SK-N-SH treated with all-trans-retinoic acid at 6 μM for 48 hours (cell line): ENCODE measurements around the gene PSME3IP1.

ENCODE experiments used
- ATAC-seq: fragments of 200-7000 bp; cut with Tn5 transposase; 3 replicates; pipeline ENCODE4 v1.9.1; 2020; ENCODE audit warnings: mild to moderate bottlenecking, moderate library complexity
- CSDC2 ChIP-seq: fragments of 250-450 bp; sonication (Bioruptor Pico); IDR thresholded peaks from 2 replicates; pipeline ENCODE4 v1.5.0; 2020; ENCODE audit warnings: mild to moderate bottlenecking, moderate library complexity
- ESRRG ChIP-seq: fragments of 250-450 bp; sonication (Bioruptor Pico); IDR thresholded peaks from 2 replicates; pipeline ENCODE4 v1.6.1; 2021; ENCODE audit warnings: mild to moderate bottlenecking
- GLIS3 ChIP-seq: fragments of 250-450 bp; sonication (Bioruptor Pico); IDR thresholded peaks from 2 replicates; pipeline ENCODE4 v1.5.0; 2020; ENCODE audit warnings: mild to moderate bottlenecking, moderate library complexity
- ISL1 ChIP-seq: fragments of 250-450 bp; sonication (Bioruptor Pico); IDR thresholded peaks from 2 replicates; pipeline ENCODE4 v2.1.2; 2022; ENCODE audit warnings: mild to moderate bottlenecking, moderate library complexity
- OSR1 ChIP-seq: fragments of 250-450 bp; sonication (Bioruptor Pico); IDR thresholded peaks from 2 replicates; pipeline ENCODE4 v1.8.0; 2022; ENCODE audit warnings: moderate library complexity, mild to moderate bottlenecking, inconsistent platforms
- PPARA ChIP-seq: fragments of 250-450 bp; sonication (Bioruptor Pico); IDR thresholded peaks from 2 replicates; pipeline ENCODE4 v1.5.0; 2020; ENCODE audit warnings: mild to moderate bottlenecking, borderline replicate concordance
- RARB ChIP-seq: fragments of 250-450 bp; sonication (Bioruptor Pico); IDR thresholded peaks from 2 replicates; pipeline ENCODE4 v1.8.0; 2021; ENCODE audit warnings: mild to moderate bottlenecking, moderate library complexity
- SNAI2 ChIP-seq: fragments of 250-450 bp; sonication (Bioruptor Pico); IDR thresholded peaks from 2 replicates; pipeline ENCODE4 v1.5.0; 2020; ENCODE audit warnings: mild to moderate bottlenecking, moderate library complexity
- TOX ChIP-seq: fragments of 250-450 bp; sonication (Bioruptor Pico); IDR thresholded peaks from 2 replicates; pipeline ENCODE4 v1.8.0; 2021; ENCODE audit warnings: mild to moderate bottlenecking, moderate library complexity, borderline replicate concordance
- ZC3H10 ChIP-seq: fragments of 250-450 bp; sonication (Bioruptor Pico); IDR thresholded peaks from 2 replicates; pipeline ENCODE4 v1.5.1; 2021; ENCODE audit warnings: mild to moderate bottlenecking, moderate library complexity
- ZFP3 ChIP-seq: fragments of 250-450 bp; sonication (Bioruptor Pico); IDR thresholded peaks from 2 replicates; pipeline ENCODE4 v1.5.0; 2020; ENCODE audit warnings: mild to moderate bottlenecking, moderate library complexity
- ZNF70 ChIP-seq: fragments of 450-650 bp; formaldehyde crosslinking; IDR thresholded peaks from 2 replicates; pipeline ENCODE4 v1.5.0; 2020; ENCODE audit warnings: mild to moderate bottlenecking, moderate library complexity
- ZNF8 ChIP-seq: fragments of 450-650 bp; formaldehyde crosslinking; IDR thresholded peaks from 2 replicates; pipeline ENCODE4 v1.5.0; 2020; ENCODE audit warnings: mild to moderate bottlenecking, moderate library complexity
- TF ChIP-seq, protein P1 (sequence below): fragments of 250-450 bp; sonication (Bioruptor Pico); IDR thresholded peaks from 2 replicates; pipeline ENCODE4 v1.8.0; 2021; ENCODE audit warnings: low read depth, mild to moderate bottlenecking, moderate library complexity, borderline replicate concordance
- TF ChIP-seq, protein P2 (sequence below): fragments of 250-450 bp; sonication (Bioruptor Pico); IDR thresholded peaks from 2 replicates; pipeline ENCODE4 v1.8.0; 2020; ENCODE audit warnings: mild to moderate bottlenecking, moderate library complexity, borderline replicate concordance
- TF ChIP-seq, protein P3 (sequence below): fragments of 250-450 bp; sonication (Bioruptor Pico); IDR thresholded peaks from 2 replicates; pipeline ENCODE4 v1.5.0; 2020; ENCODE audit warnings: mild to moderate bottlenecking, moderate library complexity
- TF ChIP-seq, protein P4 (sequence below): fragments of 250-450 bp; sonication (Bioruptor Pico); IDR thresholded peaks from 2 replicates; pipeline ENCODE4 v1.5.1; 2020; ENCODE audit warnings: low read depth, mild to moderate bottlenecking, moderate library complexity
- TF ChIP-seq, protein P5 (sequence below): fragments of 250-450 bp; sonication (Bioruptor Pico); IDR thresholded peaks from 2 replicates; pipeline ENCODE4 v1.5.1; 2021; ENCODE audit warnings: mild to moderate bottlenecking, moderate library complexity

The PSME3IP1 gene

DNA sequence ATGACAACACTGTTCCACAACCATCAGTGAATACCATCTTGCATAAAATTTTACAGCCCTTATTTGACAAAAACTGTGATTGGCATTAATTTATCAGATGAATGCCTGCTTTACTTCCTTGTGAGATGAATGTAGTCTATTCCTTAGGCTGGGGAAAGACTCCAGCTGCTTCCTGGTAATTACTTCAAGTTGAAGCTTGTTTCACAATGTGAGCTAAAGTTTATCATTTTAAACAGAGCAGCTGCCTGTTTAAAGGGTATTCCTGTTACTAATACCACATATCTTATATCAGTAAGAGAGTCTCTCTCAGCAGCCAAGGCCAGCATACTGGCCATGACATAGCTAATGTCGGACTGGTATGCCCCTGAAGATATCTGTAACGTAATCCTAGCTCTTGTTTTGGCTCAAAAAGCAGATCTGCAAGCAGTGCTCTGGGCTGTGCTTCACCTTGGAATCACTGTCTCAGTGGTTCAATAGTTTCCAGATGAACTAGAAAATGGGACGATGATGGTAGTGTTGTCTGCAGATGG, 46.0 kb upstream of the PSME3IP1 start:
- no peak for ATAC-seq
- TF ChIP-seq ESRRG = no peak
- TF ChIP-seq PPARA (CRISPR knock-in tag) = no peak

DNA sequence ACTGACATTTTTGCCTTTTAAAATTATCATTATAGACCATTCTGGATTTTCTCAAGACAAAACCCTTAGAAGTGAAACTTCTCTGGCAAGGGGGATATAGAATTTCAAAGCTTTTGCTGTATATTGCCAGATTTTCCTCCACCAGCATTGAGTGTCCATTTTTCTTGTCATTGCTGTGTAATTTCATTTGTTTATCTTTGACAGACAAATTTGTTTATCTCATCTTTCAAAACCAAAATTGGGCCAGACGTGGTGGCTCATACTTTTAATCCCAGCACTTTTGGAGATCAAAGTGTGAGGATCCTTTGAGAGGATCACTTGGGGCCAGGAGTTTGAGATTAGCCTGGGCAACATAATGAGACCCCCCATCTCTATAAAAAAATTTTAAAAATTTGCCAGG, 43.2 kb upstream of the PSME3IP1 start:
- TF ChIP-seq ZNF70 (CRISPR knock-in tag) (no peak), TOX (CRISPR knock-in tag) (no peak), RARB (no peak)
- TF ChIP-seq, protein P1, sequence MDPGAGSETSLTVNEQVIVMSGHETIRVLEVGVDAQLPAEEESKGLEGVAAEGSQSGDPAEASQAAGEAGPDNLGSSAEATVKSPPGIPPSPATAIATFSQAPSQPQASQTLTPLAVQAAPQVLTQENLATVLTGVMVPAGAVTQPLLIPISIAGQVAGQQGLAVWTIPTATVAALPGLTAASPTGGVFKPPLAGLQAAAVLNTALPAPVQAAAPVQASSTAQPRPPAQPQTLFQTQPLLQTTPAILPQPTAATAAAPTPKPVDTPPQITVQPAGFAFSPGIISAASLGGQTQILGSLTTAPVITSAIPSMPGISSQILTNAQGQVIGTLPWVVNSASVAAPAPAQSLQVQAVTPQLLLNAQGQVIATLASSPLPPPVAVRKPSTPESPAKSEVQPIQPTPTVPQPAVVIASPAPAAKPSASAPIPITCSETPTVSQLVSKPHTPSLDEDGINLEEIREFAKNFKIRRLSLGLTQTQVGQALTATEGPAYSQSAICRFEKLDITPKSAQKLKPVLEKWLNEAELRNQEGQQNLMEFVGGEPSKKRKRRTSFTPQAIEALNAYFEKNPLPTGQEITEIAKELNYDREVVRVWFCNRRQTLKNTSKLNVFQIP (CRISPR knock-in tag) = no peak
- no peak for ATAC-seq

DNA sequence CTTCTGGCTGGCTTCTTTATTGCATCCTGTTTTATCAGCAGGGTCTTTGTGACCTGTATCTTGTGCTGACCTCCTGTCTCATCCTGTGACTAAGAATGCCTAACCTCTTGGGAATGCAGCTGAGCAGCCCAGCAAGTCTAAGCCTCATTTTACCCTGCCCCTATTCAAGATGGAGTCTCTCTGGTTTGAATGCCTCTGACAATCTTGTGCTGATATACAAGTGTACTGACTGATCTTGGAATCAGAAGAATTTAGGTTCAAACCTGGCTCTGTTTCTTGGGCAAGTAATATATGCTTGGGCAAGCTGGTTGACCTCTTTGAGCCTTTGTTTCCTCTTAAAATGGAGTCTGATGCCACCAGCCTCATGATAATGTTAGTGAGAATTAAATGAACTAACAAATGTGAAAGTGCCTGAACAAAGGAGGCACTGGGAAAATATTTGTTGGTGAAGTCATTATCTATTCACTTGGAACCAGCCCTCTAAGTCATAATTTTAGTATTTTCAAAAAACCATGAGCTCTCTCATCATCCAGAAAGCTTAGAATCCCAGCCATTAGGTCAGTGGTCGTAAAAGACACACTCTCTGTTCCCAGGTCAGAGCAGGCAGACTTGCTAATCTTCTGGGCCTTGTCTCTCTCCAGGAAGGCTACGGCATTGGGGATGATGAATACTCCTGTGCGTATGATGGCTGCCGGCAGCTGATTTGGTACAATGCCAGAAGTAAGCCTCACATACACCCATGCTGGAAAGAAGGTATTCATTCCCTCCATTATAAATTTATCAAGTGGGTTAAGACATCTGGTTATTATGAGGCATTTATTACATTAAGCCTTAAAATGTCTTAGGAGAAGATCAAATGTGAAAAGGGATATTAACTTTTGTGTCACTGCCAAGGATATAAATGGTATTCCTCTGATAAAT, 41.1 kb upstream of the PSME3IP1 start:
- TF ChIP-seq, protein P2, sequence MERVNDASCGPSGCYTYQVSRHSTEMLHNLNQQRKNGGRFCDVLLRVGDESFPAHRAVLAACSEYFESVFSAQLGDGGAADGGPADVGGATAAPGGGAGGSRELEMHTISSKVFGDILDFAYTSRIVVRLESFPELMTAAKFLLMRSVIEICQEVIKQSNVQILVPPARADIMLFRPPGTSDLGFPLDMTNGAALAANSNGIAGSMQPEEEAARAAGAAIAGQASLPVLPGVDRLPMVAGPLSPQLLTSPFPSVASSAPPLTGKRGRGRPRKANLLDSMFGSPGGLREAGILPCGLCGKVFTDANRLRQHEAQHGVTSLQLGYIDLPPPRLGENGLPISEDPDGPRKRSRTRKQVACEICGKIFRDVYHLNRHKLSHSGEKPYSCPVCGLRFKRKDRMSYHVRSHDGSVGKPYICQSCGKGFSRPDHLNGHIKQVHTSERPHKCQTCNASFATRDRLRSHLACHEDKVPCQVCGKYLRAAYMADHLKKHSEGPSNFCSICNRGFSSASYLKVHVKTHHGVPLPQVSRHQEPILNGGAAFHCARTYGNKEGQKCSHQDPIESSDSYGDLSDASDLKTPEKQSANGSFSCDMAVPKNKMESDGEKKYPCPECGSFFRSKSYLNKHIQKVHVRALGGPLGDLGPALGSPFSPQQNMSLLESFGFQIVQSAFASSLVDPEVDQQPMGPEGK (CRISPR knock-in tag) = no peak
- peak; percentile 86; the same call in 1 of the 2 replicates for TF ChIP-seq CSDC2 (CRISPR knock-in tag)
- TF ChIP-seq, protein P3, sequence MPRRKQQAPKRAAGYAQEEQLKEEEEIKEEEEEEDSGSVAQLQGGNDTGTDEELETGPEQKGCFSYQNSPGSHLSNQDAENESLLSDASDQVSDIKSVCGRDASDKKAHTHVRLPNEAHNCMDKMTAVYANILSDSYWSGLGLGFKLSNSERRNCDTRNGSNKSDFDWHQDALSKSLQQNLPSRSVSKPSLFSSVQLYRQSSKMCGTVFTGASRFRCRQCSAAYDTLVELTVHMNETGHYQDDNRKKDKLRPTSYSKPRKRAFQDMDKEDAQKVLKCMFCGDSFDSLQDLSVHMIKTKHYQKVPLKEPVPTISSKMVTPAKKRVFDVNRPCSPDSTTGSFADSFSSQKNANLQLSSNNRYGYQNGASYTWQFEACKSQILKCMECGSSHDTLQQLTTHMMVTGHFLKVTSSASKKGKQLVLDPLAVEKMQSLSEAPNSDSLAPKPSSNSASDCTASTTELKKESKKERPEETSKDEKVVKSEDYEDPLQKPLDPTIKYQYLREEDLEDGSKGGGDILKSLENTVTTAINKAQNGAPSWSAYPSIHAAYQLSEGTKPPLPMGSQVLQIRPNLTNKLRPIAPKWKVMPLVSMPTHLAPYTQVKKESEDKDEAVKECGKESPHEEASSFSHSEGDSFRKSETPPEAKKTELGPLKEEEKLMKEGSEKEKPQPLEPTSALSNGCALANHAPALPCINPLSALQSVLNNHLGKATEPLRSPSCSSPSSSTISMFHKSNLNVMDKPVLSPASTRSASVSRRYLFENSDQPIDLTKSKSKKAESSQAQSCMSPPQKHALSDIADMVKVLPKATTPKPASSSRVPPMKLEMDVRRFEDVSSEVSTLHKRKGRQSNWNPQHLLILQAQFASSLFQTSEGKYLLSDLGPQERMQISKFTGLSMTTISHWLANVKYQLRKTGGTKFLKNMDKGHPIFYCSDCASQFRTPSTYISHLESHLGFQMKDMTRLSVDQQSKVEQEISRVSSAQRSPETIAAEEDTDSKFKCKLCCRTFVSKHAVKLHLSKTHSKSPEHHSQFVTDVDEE (CRISPR knock-in tag) = peak; percentile 47
- TF ChIP-seq ZFP3 (CRISPR knock-in tag) = peak; percentile 67
- TF ChIP-seq SNAI2 = 0 out of 2 replicates have a peak, but pooled peaks have one; percentile 82
- TF ChIP-seq ZC3H10 = 0 out of 2 replicates have a peak, but pooled peaks have one; percentile 40
- peak; percentile 63 for TF ChIP-seq ISL1 (CRISPR knock-in tag)
- TF ChIP-seq, protein P4, sequence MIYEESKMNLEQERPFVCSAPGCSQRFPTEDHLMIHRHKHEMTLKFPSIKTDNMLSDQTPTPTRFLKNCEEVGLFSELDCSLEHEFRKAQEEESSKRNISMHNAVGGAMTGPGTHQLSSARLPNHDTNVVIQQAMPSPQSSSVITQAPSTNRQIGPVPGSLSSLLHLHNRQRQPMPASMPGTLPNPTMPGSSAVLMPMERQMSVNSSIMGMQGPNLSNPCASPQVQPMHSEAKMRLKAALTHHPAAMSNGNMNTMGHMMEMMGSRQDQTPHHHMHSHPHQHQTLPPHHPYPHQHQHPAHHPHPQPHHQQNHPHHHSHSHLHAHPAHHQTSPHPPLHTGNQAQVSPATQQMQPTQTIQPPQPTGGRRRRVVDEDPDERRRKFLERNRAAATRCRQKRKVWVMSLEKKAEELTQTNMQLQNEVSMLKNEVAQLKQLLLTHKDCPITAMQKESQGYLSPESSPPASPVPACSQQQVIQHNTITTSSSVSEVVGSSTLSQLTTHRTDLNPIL = no peak
- no peak for TF ChIP-seq ZNF70 (CRISPR knock-in tag)
- ATAC-seq = peak; percentile 93

DNA sequence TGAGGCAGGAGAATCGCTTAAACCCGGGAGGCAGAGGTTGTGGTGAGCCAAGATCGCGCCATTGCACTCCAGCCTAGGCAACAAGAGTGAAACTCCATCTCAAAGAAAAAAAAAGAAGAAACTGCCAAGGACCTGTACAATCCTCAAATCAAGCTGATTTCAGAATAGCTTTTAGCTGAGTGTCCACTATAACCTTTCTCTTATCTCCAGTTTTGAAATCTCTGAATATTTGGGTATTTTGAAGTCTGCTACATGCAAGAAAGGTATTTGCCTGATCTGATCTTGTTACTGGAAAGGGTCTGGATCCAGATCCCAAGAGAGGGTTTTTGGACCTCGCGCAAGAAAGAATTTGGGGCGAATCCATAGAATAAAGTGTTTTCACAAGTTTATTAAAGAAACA, 40.1 kb upstream of the PSME3IP1 start:
- no peak for ATAC-seq
- no peak for TF ChIP-seq GLIS3 (CRISPR knock-in tag)
- no peak for TF ChIP-seq ISL1 (CRISPR knock-in tag)
- TF ChIP-seq, protein P4 = no peak
- TF ChIP-seq ESRRG = no peak
- no peak for TF ChIP-seq OSR1 (CRISPR knock-in tag)
- TF ChIP-seq ZFP3 (CRISPR knock-in tag) = no peak
- TF ChIP-seq, protein P1 (CRISPR knock-in tag) = no peak
- TF ChIP-seq, protein P5, sequence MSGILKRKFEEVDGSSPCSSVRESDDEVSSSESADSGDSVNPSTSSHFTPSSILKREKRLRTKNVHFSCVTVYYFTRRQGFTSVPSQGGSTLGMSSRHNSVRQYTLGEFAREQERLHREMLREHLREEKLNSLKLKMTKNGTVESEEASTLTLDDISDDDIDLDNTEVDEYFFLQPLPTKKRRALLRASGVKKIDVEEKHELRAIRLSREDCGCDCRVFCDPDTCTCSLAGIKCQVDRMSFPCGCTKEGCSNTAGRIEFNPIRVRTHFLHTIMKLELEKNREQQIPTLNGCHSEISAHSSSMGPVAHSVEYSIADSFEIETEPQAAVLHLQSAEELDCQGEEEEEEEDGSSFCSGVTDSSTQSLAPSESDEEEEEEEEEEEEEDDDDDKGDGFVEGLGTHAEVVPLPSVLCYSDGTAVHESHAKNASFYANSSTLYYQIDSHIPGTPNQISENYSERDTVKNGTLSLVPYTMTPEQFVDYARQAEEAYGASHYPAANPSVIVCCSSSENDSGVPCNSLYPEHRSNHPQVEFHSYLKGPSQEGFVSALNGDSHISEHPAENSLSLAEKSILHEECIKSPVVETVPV (CRISPR knock-in tag) = no peak
- no peak for TF ChIP-seq ZNF8 (CRISPR knock-in tag)
- TF ChIP-seq, protein P3 (CRISPR knock-in tag) = no peak
